Activated naive CD4-positive, alpha-beta T cell treated with anti-CD3 and anti-CD28 coated beads, Interleukin-2, amount 50 U/mL, for 72 hours (primary cell): ENCODE results near the gene IGF1R. TPM values are rescaled to one million over a fixed set of nuclear protein-coding genes. Genes with fewer than 3 reads are reported as not detected.

Experiments
- ATAC-seq, 2 donors: fragments of 150-1000 bp; cut with Tn5 transposase; 2 replicates each; pipeline ENCODE4 v1.10.0; 2021; ENCODE audit warnings: mild to moderate bottlenecking in 2 of 2, moderate library complexity in 2 of 2
- DNase-seq, 2 donors: peaks; one replicate each; pipeline ENCODE4 v3.0.0; 2021 to 2022; ENCODE audit warnings: low spot score in 2 of 2
- H3K27ac Mint-ChIP-seq, 2 donors: one replicate each; pipeline ENCODE4 v1.8.0; 2022; ENCODE audit warnings: mild to moderate bottlenecking in 2 of 2, mixed read lengths in 2 of 2
- H3K36me3 Mint-ChIP-seq, 2 donors: one replicate each; pipeline ENCODE4 v1.8.0; 2022; ENCODE audit warnings: mixed read lengths in 2 of 2
- H3K9me3 Mint-ChIP-seq, 2 donors: one replicate each; pipeline ENCODE4 v1.8.0; 2022; ENCODE audit warnings: mixed read lengths in 2 of 2
- total RNA-seq, 2 donors: library from RNA; stranded (reverse); gene quantifications; one replicate each; pipeline ENCODE4 v1.2.3, GENCODE V29; 2022

The IGF1R gene
- total RNA-seq, 2 donors from 2014 or later, result 35.6 to 39.4 TPM

- Mint-ChIP-seq H3K36me3 (peaks cover 0 to 7% of the 10 kb centered on the region in 2 donors), H3K9me3 (no peaks in the 10 kb centered on the region), H3K27ac (peak overlapping the region; percentile 78 to 93)
- peak; percentile 65 to 70 for ATAC-seq
- DNase-seq, result peak; percentile 68 to 71
Observed at GRCh38 chr15:98850961-98851572, 202.7 kb downstream of the IGF1R start.

DNA sequence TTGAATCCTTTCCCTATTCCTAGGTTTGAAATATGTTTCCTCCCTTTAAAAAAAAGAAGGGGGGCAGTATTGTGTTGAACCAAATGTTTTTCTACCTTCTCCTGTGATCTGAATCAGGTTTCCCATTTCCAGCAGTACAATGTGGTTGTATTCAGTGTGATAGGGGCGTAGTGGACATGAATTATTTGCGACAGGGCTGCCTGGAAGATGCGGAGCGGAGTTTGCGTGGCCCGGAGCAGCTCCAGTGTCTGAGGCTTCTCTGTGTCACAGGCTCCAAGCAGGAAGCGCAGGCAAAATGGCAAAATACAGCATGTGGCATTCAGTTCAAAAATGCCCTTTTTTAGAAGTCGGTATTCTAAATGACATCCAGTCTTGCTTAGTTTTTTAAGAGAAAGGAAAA is 204.8 kb downstream of the IGF1R start:
- peaks cover 0 to 7% of the 10 kb centered on the region in 2 donors for H3K36me3 Mint-ChIP-seq
- ATAC-seq, result peak in 1 of 2 donors; percentile 39
- no peaks in the 10 kb centered on the region for H3K9me3 Mint-ChIP-seq
- peak overlapping the region; percentile 67 to 78 for H3K27ac Mint-ChIP-seq
- peak in 1 of 2 donors; percentile 69 for DNase-seq

GRCh38 chr15:98853617-98854420 is 205.5 kb downstream of the IGF1R start:
- H3K9me3 Mint-ChIP-seq, result no peaks in the 10 kb centered on the region
- H3K27ac Mint-ChIP-seq, result peak overlapping the region; percentile 29 to 78
- no peak for ATAC-seq
- peaks cover 0 to 7% of the 10 kb centered on the region in 2 donors for H3K36me3 Mint-ChIP-seq
- no peak for DNase-seq

GRCh38 chr15:98854496-98854895 is 206.2 kb downstream of the IGF1R start:
- H3K9me3 Mint-ChIP-seq, result no peaks in the 10 kb centered on the region
- H3K36me3 Mint-ChIP-seq, result peaks cover 0 to 7% of the 10 kb centered on the region in 2 donors
- no peak for ATAC-seq
- DNase-seq, result no peak
- no peak overlapping the region for H3K27ac Mint-ChIP-seq

DNA sequence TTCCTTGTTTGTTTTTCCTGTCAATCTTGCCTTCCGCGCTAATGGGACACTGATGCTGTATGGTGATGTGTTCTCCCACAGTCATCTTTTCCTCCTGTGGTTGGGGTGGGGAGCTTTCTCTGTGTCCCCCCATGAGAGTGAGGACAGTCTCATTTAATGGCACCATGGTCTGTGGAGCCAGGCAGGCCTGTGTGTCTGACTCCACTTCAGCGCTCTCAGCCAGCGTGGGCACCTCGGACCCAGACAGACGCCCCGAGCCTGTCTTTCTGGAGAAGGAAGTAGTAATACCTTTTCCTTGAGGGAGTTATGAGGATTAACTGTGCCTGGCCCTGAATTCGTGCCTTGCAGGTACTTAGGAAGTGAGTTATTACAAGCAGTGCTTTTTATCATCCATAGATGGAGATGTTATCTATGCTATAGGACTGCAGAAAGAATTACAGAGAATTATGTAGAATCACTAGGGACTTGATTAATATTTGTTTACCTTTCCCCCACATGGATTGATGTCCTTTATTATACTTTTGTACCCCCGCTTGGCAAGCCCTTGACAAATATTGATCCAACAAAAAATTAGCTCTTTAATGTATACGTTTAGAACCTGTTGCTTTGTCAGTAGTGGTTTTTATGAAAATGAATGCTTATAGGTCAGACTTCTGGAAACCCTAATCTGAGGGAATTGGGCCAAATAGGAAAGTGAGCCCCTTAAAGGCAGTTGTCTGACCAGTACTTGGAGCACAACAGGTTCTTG is 206.9 kb downstream of the IGF1R start:
- ATAC-seq (no peak), DNase-seq (no peak)
- Mint-ChIP-seq H3K36me3 (peaks cover 0 to 7% of the 10 kb centered on the region in 2 donors), H3K27ac (peak overlapping the region in 1 of 2 donors; percentile 52), H3K9me3 (no peaks in the 10 kb centered on the region)

GRCh38 chr15:98855815-98856531 is 207.6 kb downstream of the IGF1R start:
- ATAC-seq (no peak), DNase-seq (no peak)
- Mint-ChIP-seq H3K27ac (no peak overlapping the region), H3K9me3 (no peaks in the 10 kb centered on the region), H3K36me3 (peaks cover 0 to 7% of the 10 kb centered on the region in 2 donors)

DNA sequence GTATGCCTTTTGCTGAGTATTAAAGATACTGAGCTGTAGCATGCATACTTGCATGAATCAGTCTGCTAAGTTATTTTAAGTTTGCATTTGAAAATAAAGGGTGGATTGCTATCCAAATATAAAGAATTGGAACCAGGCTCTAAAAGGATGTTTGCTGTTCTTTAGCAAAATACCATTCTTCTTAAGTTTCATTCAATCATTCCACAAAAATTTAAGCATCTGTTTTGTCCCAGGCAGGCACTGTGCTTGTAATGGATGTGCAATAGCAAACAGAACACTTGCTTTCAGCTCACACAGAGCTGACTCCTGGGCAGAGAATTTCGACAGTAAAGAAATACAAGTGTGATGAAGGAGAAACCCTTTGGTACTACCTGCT is 208.2 kb downstream of the IGF1R start:
- DNase-seq (no peak), ATAC-seq (no peak)
- Mint-ChIP-seq H3K9me3 (no peaks in the 10 kb centered on the region), H3K27ac (no peak overlapping the region), H3K36me3 (peaks cover 0 to 7% of the 10 kb centered on the region in 2 donors)

GRCh38 chr15:98858610-98859023 is 210.3 kb downstream of the IGF1R start:
- Mint-ChIP-seq H3K9me3 (no peaks in the 10 kb centered on the region), H3K27ac (peak overlapping the region; percentile 74 to 80), H3K36me3 (no peaks in the 10 kb centered on the region)
- peak in 1 of 2 donors; percentile 57 for ATAC-seq
- DNase-seq, result no peak

GRCh38 chr15:98859149-98859548 is 210.8 kb downstream of the IGF1R start:
- ATAC-seq (no peak), DNase-seq (no peak)
- peak overlapping the region in 1 of 2 donors; percentile 80 for H3K27ac Mint-ChIP-seq
- no peaks in the 10 kb centered on the region for H3K9me3 Mint-ChIP-seq
- H3K36me3 Mint-ChIP-seq, result no peaks in the 10 kb centered on the region

GRCh38 chr15:98860281-98861041 is 212.1 kb downstream of the IGF1R start:
- Mint-ChIP-seq H3K9me3 (no peaks in the 10 kb centered on the region), H3K36me3 (no peaks in the 10 kb centered on the region), H3K27ac (peak overlapping the region in 1 of 2 donors; percentile 45)
- DNase-seq (no peak), ATAC-seq (no peak)

DNA sequence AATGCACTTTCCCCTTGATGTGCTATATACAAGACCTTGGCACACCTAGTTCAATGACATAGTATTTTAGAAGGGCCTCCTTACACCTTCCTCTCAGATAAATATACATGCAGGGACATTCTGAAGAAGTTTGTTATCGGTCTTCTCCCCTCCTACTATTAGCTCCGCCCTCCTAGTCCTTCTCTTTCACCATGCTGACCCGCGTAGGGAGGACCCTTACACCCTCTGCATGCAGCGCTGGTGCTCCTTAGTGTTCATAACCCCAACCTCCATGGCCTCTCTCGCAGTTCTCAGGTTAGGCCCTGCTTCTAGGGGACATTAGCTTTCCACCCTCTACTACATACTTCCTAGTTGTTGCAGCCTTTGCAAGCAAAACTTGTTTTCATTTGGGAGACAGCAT is 212.8 kb downstream of the IGF1R start:
- Mint-ChIP-seq H3K9me3 (no peaks in the 10 kb centered on the region), H3K36me3 (peaks cover 0 to 1% of the 10 kb centered on the region in 2 donors), H3K27ac (no peak overlapping the region)
- no peak for DNase-seq
- no peak for ATAC-seq

DNA sequence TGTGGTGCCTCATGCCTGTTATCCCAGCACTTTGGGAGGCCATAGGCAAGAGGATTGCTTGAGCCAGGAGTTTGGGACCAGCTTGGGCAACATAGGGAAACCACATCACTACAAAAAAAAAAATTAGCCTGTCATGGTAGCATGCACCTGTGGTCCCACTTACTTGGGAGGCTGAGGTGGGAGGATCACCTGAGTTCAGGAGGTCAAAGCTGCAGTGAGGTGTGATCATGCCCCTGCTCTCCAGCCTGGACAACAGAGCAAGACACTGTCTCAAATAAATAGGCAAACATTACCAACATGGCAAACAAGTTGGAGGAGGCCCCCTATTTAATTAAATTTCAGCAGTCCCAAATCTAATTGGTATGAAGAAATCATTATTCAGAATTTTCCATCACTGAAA is 215.6 kb downstream of the IGF1R start:
- Mint-ChIP-seq H3K9me3 (no peaks in the 10 kb centered on the region), H3K27ac (no peak overlapping the region), H3K36me3 (peaks cover 0 to 9% of the 10 kb centered on the region in 2 donors)
- DNase-seq, result no peak
- ATAC-seq, result no peak

DNA sequence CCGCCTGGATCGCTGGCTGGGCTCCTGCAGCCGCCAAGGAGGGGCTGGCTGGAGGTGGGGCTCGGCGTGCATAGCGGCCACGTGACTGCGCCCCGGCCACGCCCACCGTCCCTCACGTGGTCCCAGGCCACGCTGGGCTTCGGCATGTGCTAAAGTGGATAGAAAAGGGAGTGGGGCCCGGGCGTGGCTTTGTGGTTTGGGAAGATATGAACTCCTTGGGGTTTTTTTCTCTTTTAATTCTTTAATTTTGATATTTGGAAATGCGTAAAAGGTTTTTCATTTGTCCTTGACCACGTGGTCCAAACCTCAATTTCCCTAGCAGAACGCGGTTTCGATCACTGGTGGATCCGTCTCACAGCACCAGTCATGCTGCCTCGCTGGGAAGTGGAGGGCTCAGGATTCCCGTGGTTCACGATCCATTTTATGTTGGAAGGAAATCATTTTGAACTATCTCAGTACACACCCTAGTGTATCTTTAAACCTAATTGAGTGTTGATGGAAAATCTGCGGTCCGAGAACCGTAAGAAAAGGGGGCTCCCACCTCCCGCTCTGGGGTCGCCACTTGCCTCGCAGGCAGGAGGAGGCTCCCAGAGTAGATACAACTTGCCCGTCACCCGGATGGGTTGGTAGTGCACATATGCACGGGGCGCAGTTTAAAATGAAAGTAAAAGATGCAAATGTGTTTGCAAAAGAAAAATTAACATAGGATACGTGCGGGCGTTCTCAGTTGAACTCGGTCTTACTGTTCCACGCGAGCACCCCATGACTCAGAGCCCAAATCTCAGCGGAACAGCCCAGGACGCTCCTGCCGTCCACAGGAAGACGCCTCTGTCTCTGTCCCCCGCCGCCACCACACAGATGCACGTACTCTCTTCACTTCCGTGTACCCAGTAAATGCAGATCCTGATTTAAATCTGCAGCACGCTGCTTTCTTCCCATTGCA is 217.3 kb downstream of the IGF1R start:
- peaks cover 0 to 17% of the 10 kb centered on the region in 2 donors for H3K36me3 Mint-ChIP-seq
- DNase-seq, result peak; percentile 64 to 74
- peak; percentile 93 to 96 for ATAC-seq
- peak overlapping the region; percentile 82 to 95 for H3K27ac Mint-ChIP-seq
- no peaks in the 10 kb centered on the region for H3K9me3 Mint-ChIP-seq

- no peak for DNase-seq
- peaks cover 0 to 4% of the 10 kb centered on the region in 2 donors for H3K9me3 Mint-ChIP-seq
- H3K36me3 Mint-ChIP-seq, result peaks cover 0 to 21% of the 10 kb centered on the region in 2 donors
- peak in 1 of 2 donors; percentile 18 for ATAC-seq
- H3K27ac Mint-ChIP-seq, result peak overlapping the region; percentile 82 to 95
Observed at GRCh38 chr15:98866511-98866910, 218.2 kb downstream of the IGF1R start.

DNA sequence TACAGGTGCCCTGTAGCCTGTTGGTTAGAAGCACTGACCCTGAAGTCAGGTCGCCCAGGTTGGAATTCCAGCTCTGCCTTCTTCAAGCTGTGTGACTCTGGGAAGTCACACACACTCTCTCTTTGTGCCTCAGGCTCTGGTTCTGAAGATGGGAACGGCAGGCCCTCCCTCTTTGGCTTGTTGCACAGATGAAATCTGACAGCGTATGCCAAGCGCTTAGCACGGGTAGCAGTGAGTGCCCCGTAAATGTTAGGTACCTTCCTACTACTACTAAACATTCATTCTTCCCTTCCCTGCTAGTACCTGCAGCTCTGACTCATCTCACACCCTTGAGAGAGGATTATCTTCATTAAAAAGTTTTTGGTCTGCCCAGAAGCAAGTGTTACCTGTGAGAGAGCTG is 220.2 kb downstream of the IGF1R start:
- H3K27ac Mint-ChIP-seq, result no peak overlapping the region
- DNase-seq, result no peak
- no peak for ATAC-seq
- H3K36me3 Mint-ChIP-seq, result peaks cover 0 to 23% of the 10 kb centered on the region in 2 donors
- H3K9me3 Mint-ChIP-seq, result peaks cover 0 to 4% of the 10 kb centered on the region in 2 donors
